ENCODE measurements around the gene PRKCA. TPM values are rescaled to one million over a fixed set of nuclear protein-coding genes. Genes with fewer than 3 reads are reported as not detected.

PRKCA gene
- polyA plus RNA-seq, 1 experiment: 66.8 TPM

GRCh38 chr17:66691644-66692420 is 389.4 kb downstream of the PRKCA start:
- H3K4me3 ChIP-seq (ENCODE audit: low read depth, low read length): no peak overlapping the region
- H3K27me3 ChIP-seq (ENCODE audit: control insufficient read depth, insufficient read depth, low read length): no peaks in the 10 kb centered on the region
- no peaks in the 10 kb centered on the region for H3K9me3 ChIP-seq (ENCODE audit: control insufficient read depth, insufficient read depth, low read length)
- DNase-seq (ENCODE audit: low read depth, low spot score): peak; percentile 7
- TF ChIP-seq, protein P1, sequence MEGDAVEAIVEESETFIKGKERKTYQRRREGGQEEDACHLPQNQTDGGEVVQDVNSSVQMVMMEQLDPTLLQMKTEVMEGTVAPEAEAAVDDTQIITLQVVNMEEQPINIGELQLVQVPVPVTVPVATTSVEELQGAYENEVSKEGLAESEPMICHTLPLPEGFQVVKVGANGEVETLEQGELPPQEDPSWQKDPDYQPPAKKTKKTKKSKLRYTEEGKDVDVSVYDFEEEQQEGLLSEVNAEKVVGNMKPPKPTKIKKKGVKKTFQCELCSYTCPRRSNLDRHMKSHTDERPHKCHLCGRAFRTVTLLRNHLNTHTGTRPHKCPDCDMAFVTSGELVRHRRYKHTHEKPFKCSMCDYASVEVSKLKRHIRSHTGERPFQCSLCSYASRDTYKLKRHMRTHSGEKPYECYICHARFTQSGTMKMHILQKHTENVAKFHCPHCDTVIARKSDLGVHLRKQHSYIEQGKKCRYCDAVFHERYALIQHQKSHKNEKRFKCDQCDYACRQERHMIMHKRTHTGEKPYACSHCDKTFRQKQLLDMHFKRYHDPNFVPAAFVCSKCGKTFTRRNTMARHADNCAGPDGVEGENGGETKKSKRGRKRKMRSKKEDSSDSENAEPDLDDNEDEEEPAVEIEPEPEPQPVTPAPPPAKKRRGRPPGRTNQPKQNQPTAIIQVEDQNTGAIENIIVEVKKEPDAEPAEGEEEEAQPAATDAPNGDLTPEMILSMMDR (IDR thresholded peaks at IDR 0.05; ENCODE audit: low read depth, low read length): no peak
- CTCF ChIA-PET: interaction anchor here (0.6 to 1.6 kb wide), 2 partner anchors 213 to 491 kb away, joined by 3 read pairs; no protein-coding TSS in a partner anchor
- POLR2A ChIA-PET: no interaction called here
- H3K27ac ChIP-seq (ENCODE audit: low read depth, low read length): peak overlapping the region; percentile 63

GRCh38 chr17:66692421-66692690 is 389.9 kb downstream of the PRKCA start:
- TF ChIP-seq, protein P1 (IDR thresholded peaks at IDR 0.05; ENCODE audit: low read depth, low read length): no peak
- Histone ChIP-seq H3K4me3 (ENCODE audit: low read depth, low read length) (no peak overlapping the region), H3K27ac (ENCODE audit: low read depth, low read length) (no peak overlapping the region), H3K27me3 (ENCODE audit: control insufficient read depth, insufficient read depth, low read length) (no peaks in the 10 kb centered on the region), H3K9me3 (ENCODE audit: control insufficient read depth, insufficient read depth, low read length) (no peaks in the 10 kb centered on the region)
- ChIA-PET CTCF (no interaction called here), POLR2A (no interaction called here)
- DNase-seq (ENCODE audit: low read depth, low spot score): no peak

GRCh38 chr17:66695098-66695497 is 392.7 kb downstream of the PRKCA start:
- Histone ChIP-seq H3K27ac (ENCODE audit: low read depth, low read length) (no peak overlapping the region), H3K9me3 (ENCODE audit: control insufficient read depth, insufficient read depth, low read length) (no peaks in the 10 kb centered on the region), H3K4me3 (ENCODE audit: low read depth, low read length) (no peak overlapping the region), H3K27me3 (ENCODE audit: control insufficient read depth, insufficient read depth, low read length) (no peaks in the 10 kb centered on the region)
- no peak for DNase-seq (ENCODE audit: low read depth, low spot score)
- POLR2A ChIA-PET: no interaction called here
- CTCF ChIA-PET: no interaction called here
- TF ChIP-seq, protein P1 (IDR thresholded peaks at IDR 0.05; ENCODE audit: low read depth, low read length): no peak

DNA sequence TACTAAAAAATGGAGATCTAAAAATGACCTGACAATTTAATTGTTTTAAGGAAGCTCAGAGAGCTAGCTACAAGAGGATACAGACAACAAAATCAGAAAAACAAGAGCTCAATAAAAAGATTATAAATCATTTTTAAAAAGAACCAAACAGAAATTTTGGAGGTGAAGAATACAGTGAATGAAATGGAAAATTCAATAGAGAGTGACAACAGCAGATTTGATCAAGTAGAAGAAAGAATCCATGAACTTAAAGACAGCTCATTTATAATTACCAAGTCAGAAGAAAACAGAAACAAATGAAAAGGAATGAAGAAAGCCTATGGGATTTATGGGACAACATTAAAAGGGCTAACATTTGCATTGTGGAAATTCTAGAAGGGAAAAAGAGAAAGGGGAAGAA is 395.9 kb downstream of the PRKCA start:
- no peak for DNase-seq (ENCODE audit: low read depth, low spot score)
- TF ChIP-seq, protein P1 (IDR thresholded peaks at IDR 0.05; ENCODE audit: low read depth, low read length): no peak
- H3K27me3 ChIP-seq (ENCODE audit: control insufficient read depth, insufficient read depth, low read length): no peaks in the 10 kb centered on the region
- H3K4me3 ChIP-seq (ENCODE audit: low read depth, low read length): no peak overlapping the region
- CTCF ChIA-PET: interaction anchor here (2.5 kb wide), 1 partner anchor 498 kb away, joined by 6 read pairs; no protein-coding TSS in a partner anchor
- H3K27ac ChIP-seq (ENCODE audit: low read depth, low read length): no peak overlapping the region
- POLR2A ChIA-PET: no interaction called here
- no peaks in the 10 kb centered on the region for H3K9me3 ChIP-seq (ENCODE audit: control insufficient read depth, insufficient read depth, low read length)

GRCh38 chr17:66701462-66701861 is 399.0 kb downstream of the PRKCA start:
- Histone ChIP-seq H3K27me3 (ENCODE audit: control insufficient read depth, insufficient read depth, low read length) (no peaks in the 10 kb centered on the region), H3K4me3 (ENCODE audit: low read depth, low read length) (no peak overlapping the region), H3K27ac (ENCODE audit: low read depth, low read length) (no peak overlapping the region), H3K9me3 (ENCODE audit: control insufficient read depth, insufficient read depth, low read length) (no peaks in the 10 kb centered on the region)
- TF ChIP-seq, protein P1 (IDR thresholded peaks at IDR 0.05; ENCODE audit: low read depth, low read length): no peak
- ChIA-PET POLR2A (no interaction called here), CTCF (no interaction called here)
- no peak for DNase-seq (ENCODE audit: low read depth, low spot score)
